A673 (cell line): ENCODE measurements around the gene CYBRD1. TPM values are rescaled to one million over a fixed set of nuclear protein-coding genes. Genes with fewer than 3 reads are reported as not detected.

Experiments
- BruUV-seq: library from RNA; stranded (reverse); fragments of 400-500 nt; replicated peaks from 2 replicates; lab custom pipeline; 2021; lab: Mats Ljungman, UMichigan
- CTCF ChIA-PET: fragments of 300-600 bp; sonication (Branson Sonifier 250); formaldehyde crosslinking; loops from one replicate; lab custom pipeline; 2022; ENCODE audit warnings: antibody characterized with exemption; lab: Charles Lee
- POLR2A ChIA-PET: fragments of 300-600 bp; sonication (Branson Sonifier 250); formaldehyde crosslinking; loops from one replicate; lab custom pipeline; 2022; ENCODE audit warnings: antibody characterized with exemption; ENCODE audit not compliant: low non-redundant PET; lab: Charles Lee
- DNase-seq: peaks from one replicate; pipeline ENCODE4 v3.0.0-alpha.2; 2015; ENCODE audit warnings: low spot score
- H3K27ac ChIP-seq: fragments of 200-600 bp; sonication (generic); 2 replicates; pipeline ENCODE4 v1.5.1; 2016; ENCODE audit warnings: mixed run types, low read depth, mild to moderate bottlenecking, mixed read lengths, antibody characterized with exemption, low read length; ENCODE audit not compliant: poor library complexity, severe bottlenecking
- H3K27me3 ChIP-seq: fragments of 200-600 bp; sonication (generic); replicated peaks from 2 replicates; pipeline ENCODE4 v1.6.1; 2017; ENCODE audit warnings: mixed run types, low read depth, mild to moderate bottlenecking, mixed read lengths, antibody characterized with exemption, low read length; ENCODE audit not compliant: insufficient read depth, poor library complexity
- H3K36me3 ChIP-seq: fragments of 200-600 bp; sonication (generic); 2 replicates; pipeline ENCODE4 v1.6.1; 2016; ENCODE audit warnings: mixed run types, mild to moderate bottlenecking, mixed read lengths, antibody characterized with exemption, low read length; ENCODE audit not compliant: insufficient read depth, poor library complexity, severe bottlenecking
- H3K4me1 ChIP-seq: fragments of 200-600 bp; sonication (generic); 2 replicates; pipeline ENCODE4 v1.6.1; 2017; ENCODE audit warnings: mixed run types, mild to moderate bottlenecking, mixed read lengths, antibody characterized with exemption, low read length; ENCODE audit not compliant: insufficient read depth, poor library complexity, severe bottlenecking
- H3K4me3 ChIP-seq: fragments of 200-600 bp; sonication (generic); 2 replicates; pipeline ENCODE4 v1.5.1; 2016; ENCODE audit warnings: low read depth, mixed run types, mild to moderate bottlenecking, mixed read lengths, low read length; ENCODE audit not compliant: poor library complexity, severe bottlenecking
- H3K9me3 ChIP-seq: fragments of 200-600 bp; sonication (generic); 2 replicates; pipeline ENCODE4 v1.6.1; 2016; ENCODE audit warnings: mixed run types, low read depth, mild to moderate bottlenecking, mixed read lengths, antibody characterized with exemption, low read length; ENCODE audit not compliant: poor library complexity, severe bottlenecking
- EZH2 ChIP-seq: fragments of 200-600 bp; sonication (generic); IDR thresholded peaks from 2 replicates; pipeline ENCODE4 v1.6.1; 2017; ENCODE audit warnings: borderline replicate concordance, low read depth, mild to moderate bottlenecking, mixed read lengths, antibody characterized with exemption, low read length; ENCODE audit not compliant: poor library complexity, severe bottlenecking
- intact Hi-C: fragments of 100-400 bp; cut with micrococcal nuclease; formaldehyde crosslinking; loops from one replicate; pipeline ENCODE4 v1.10.0; 2022; ENCODE audit not compliant: unreplicated experiment
- total RNA-seq: library from RNA; stranded (reverse); gene quantifications from 2 replicates; pipeline ENCODE4 v1.2.3, GENCODE V29; 2021
- TF ChIP-seq, protein P1 (sequence below): fragments of 300-800, 200-600 bp; sonication (generic); conservative IDR thresholded peaks from 2 replicates; pipeline ENCODE4 v1.5.1; 2017; ENCODE audit warnings: low read depth, mild to moderate bottlenecking, antibody characterized with exemption, low read length, moderate library complexity, mixed read lengths

Gene CYBRD1
- total RNA-seq, 1 experiment from 2014 or later, result 7.3 TPM

GRCh38 chr2:171516793-171517192 is 5.5 kb upstream of the CYBRD1 start:
- Histone ChIP-seq H3K9me3 (no peaks in the 10 kb centered on the region), H3K36me3 (no peaks in the 10 kb centered on the region), H3K4me1 (no peaks in the 10 kb centered on the region), H3K4me3 (no peak overlapping the region), H3K27ac (no peak overlapping the region), H3K27me3 (no peaks in the 10 kb centered on the region)
- CTCF ChIA-PET, result no interaction called here
- no peak for DNase-seq
- TF ChIP-seq, protein P1, sequence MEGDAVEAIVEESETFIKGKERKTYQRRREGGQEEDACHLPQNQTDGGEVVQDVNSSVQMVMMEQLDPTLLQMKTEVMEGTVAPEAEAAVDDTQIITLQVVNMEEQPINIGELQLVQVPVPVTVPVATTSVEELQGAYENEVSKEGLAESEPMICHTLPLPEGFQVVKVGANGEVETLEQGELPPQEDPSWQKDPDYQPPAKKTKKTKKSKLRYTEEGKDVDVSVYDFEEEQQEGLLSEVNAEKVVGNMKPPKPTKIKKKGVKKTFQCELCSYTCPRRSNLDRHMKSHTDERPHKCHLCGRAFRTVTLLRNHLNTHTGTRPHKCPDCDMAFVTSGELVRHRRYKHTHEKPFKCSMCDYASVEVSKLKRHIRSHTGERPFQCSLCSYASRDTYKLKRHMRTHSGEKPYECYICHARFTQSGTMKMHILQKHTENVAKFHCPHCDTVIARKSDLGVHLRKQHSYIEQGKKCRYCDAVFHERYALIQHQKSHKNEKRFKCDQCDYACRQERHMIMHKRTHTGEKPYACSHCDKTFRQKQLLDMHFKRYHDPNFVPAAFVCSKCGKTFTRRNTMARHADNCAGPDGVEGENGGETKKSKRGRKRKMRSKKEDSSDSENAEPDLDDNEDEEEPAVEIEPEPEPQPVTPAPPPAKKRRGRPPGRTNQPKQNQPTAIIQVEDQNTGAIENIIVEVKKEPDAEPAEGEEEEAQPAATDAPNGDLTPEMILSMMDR, result no peak
- TF ChIP-seq EZH2, result no peak
- intact Hi-C loops, result no loop called here
- POLR2A ChIA-PET, result no interaction called here
- no TSS peak for BruUV-seq

- BruUV-seq, result no TSS peak
- Histone ChIP-seq H3K36me3 (no peaks in the 10 kb centered on the region), H3K27me3 (no peaks in the 10 kb centered on the region), H3K4me1 (no peaks in the 10 kb centered on the region), H3K9me3 (no peaks in the 10 kb centered on the region), H3K4me3 (no peak overlapping the region), H3K27ac (no peak overlapping the region)
- CTCF ChIA-PET, result no interaction called here
- no peak for DNase-seq
- TF ChIP-seq, protein P1, result no peak
- TF ChIP-seq EZH2, result no peak
- POLR2A ChIA-PET, result no interaction called here
- intact Hi-C loops, result no loop called here
Measured at GRCh38 chr2:171520471-171520870, 1.8 kb upstream of the CYBRD1 start.

- Histone ChIP-seq H3K4me3 (peak overlapping the region; percentile 66), H3K4me1 (no peaks in the 10 kb centered on the region), H3K36me3 (no peaks in the 10 kb centered on the region), H3K9me3 (no peaks in the 10 kb centered on the region), H3K27me3 (no peaks in the 10 kb centered on the region), H3K27ac (no peak overlapping the region)
- BruUV-seq, result no TSS peak
- intact Hi-C loops, result no loop called here
- ChIA-PET CTCF (no interaction called here), POLR2A (no interaction called here)
- DNase-seq, result no peak
- no peak for TF ChIP-seq EZH2
- TF ChIP-seq, protein P1, result no peak
Measured at GRCh38 chr2:171521361-171522051, 768 bp upstream of the CYBRD1 start.
